ENCODE results near the gene LYRM9.

GRCh38 chr17:27888945-27889344 is 4.2 kb downstream of the LYRM9 start:
- TF ChIP-seq CTCF (IDR thresholded peaks at IDR 0.05; ENCODE audit: insufficient read depth, low read depth, low read length) (no peak), EZH2 (IDR thresholded peaks at IDR 0.05; ENCODE audit: insufficient read depth, low read length) (no peak)
